Heart left ventricle (tissue), 16 donors: ENCODE measurements around the gene FOXO1. TPM values are rescaled to one million over a fixed set of nuclear protein-coding genes. Genes with fewer than 3 reads are reported as not detected.

Experiments
- ATAC-seq, 4 donors: fragments of 200-7000 bp; cut with Tn5 transposase; one replicate each; pipeline ENCODE4 v1.9.1; 2020 to 2022; ENCODE audit warnings: moderate library complexity in 4 of 4, mild to moderate bottlenecking in 3 of 4, moderate number of reproducible peaks in 1 of 4
- DNase-seq, 5 donors: peaks; one replicate each; pipeline ENCODE4 v3.0.0-alpha.2; 2020
- H3K27ac ChIP-seq, 12 donors: fragments of 200-600 bp; sonication (generic) in 4 of 12; one replicate each; pipeline versions ENCODE4 v1.5.0 to v1.8.0; 2016 to 2022; ENCODE audit warnings: mild to moderate bottlenecking in 2 of 12
- H3K27me3 ChIP-seq, 9 donors: fragments of 200-600 bp; sonication (generic) in 2 of 9; one replicate each; pipeline versions ENCODE4 v1.5.1 to v1.8.0; 2016 to 2022; ENCODE audit warnings: mild to moderate bottlenecking in 3 of 9
- H3K36me3 ChIP-seq, 9 donors: fragments of 200-600 bp; sonication (generic) in 2 of 9; one replicate each; pipeline versions ENCODE4 v1.5.0 to v1.8.0; 2018 to 2022; ENCODE audit warnings: mild to moderate bottlenecking in 2 of 9
- H3K4me1 ChIP-seq, 12 donors: fragments of 200-600 bp; sonication (generic) in 4 of 12; one replicate each; pipeline versions ENCODE4 v1.5.0 to v1.8.0; 2016 to 2022; ENCODE audit warnings: mild to moderate bottlenecking in 3 of 12
- H3K4me3 ChIP-seq, 12 donors: fragments of 200-600 bp; sonication (generic) in 4 of 12; one replicate each; pipeline versions ENCODE4 v1.5.0 to v1.8.0; 2017 to 2022; ENCODE audit warnings: mild to moderate bottlenecking in 9 of 12, moderate library complexity in 4 of 12
- H3K9me3 ChIP-seq, 12 donors: fragments of 200-600 bp; sonication (generic) in 4 of 12; one replicate each; pipeline versions ENCODE4 v1.5.0 to v1.8.0; 2016 to 2022; ENCODE audit warnings: mild to moderate bottlenecking in 1 of 12
- POLR2A ChIP-seq, 2 donors: fragments of 450-650 bp; IDR thresholded peaks; one replicate each; pipeline ENCODE4 v1.6.1; 2017; ENCODE audit warnings: antibody characterized with exemption in 2 of 2, mild to moderate bottlenecking in 2 of 2, moderate library complexity in 2 of 2
- WGBS, 4 donors: extraction: QIAGEN DNeasy Blood & Tissue Kit in 2 of 4; methylation state at CpG; one replicate each; pipeline versions ENCODE4 v1.1.5 to v1.1.7; 2013 to 2018; 5-methylcytosine and 5-hydroxymethylcytosine counted together
- intact Hi-C, 10 donors: fragments of 100-400 bp; cut with DNase I; formaldehyde crosslinking; loops; one replicate each; pipeline versions ENCODE4 v1.11.1 to v1.14.2; 2022
- polyA plus RNA-seq, 2 donors: library from polyadenylated mRNA; stranded (reverse); fragments of 200-250 nt; gene quantifications; one replicate each; pipeline ENCODE4 v1.2.3, GENCODE V29; 2013
- total RNA-seq, 9 donors: library from RNA; depleted of rRNA in 2 of 9; stranded (reverse); fragments of >200 nt in 2 of 9; fragmentation: NEBNext Ultra II Directional in 3 of 9; extraction: Animal tissue kit (Norgen Biotek cat#: 25700) in 3 of 9; gene quantifications; one replicate each; pipeline versions ENCODE4 v1.1.0 to v1.2.4, GENCODE V29; 2016 to 2023
- TF ChIP-seq, protein P1 (sequence below), 12 donors: fragments of 200-600 bp; sonication (generic) in 4 of 12; IDR thresholded peaks; one replicate each; pipeline versions ENCODE4 v1.5.0 to v1.8.0; 2018 to 2022; ENCODE audit warnings: antibody characterized with exemption in 12 of 12, mild to moderate bottlenecking in 5 of 12
- donor health status: ischemic (EF 13 %, LVEDD 7.1; RV severe dilation, severe dysfunction).
- donor health status: healthy with polysubstance abuse.
- donor health status: DM: no; HTN: yes; CAD: no.
- donor health status: DM: no; HTN: no; CAD: no.
- donor health status: ischemic (EF 25% LVEDD 6.9; RV normal size, moderate dysfunction).
- donor health status: ischemic (EF 25% LVEDD 5.7; RV mildly dilated, moderate dysfunction).
- donor health status: healthy.
- donor health status: DM: yes; HTN: yes; CAD: no.
- donor health status: ischemic (EF 35%, LVEDD 5.7; RV mildly dilated, moderate dysfunction).
- donor health status: nonischemic (EF 11% LVEDD 7.7; RV severe dilation, severe dysfunction).
- donor health status: DM: yes; HTN: yes; CAD: no.
- donor health status: PGD.
- donor health status: ischemic (EF 29% LVEDD 5.4; RV normal size, mild dysfunction).
- donor health status: nonischemic (EF 23%, LVEDD 6.1; RV moderate dilation, normal function).

The FOXO1 gene
- total and polyA plus RNA-seq, 11 donors, result 2.6 to 26.8 (median 17.2) TPM

DNA sequence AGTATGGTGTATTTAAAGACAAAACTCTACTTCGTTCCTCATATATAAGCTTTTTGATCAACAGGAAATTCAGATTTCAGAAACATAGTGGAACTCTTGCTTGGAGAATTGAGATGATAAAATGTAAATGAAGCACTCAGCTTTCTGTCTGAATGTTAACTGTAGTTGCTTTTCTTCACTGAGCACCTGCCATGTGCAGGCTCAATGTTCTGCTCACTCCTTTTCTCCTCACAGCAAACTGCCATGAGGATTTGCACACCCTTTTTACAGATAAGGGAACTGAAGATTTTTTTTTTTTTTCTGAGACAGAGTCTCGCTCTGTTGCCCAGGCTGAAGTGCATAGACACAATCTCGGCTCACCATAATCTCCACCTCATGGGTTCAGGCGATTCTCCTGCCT, 28.0 kb upstream of the FOXO1 start:
- no peaks in the 10 kb centered on the region for H3K36me3 ChIP-seq
- TF ChIP-seq, protein P1, sequence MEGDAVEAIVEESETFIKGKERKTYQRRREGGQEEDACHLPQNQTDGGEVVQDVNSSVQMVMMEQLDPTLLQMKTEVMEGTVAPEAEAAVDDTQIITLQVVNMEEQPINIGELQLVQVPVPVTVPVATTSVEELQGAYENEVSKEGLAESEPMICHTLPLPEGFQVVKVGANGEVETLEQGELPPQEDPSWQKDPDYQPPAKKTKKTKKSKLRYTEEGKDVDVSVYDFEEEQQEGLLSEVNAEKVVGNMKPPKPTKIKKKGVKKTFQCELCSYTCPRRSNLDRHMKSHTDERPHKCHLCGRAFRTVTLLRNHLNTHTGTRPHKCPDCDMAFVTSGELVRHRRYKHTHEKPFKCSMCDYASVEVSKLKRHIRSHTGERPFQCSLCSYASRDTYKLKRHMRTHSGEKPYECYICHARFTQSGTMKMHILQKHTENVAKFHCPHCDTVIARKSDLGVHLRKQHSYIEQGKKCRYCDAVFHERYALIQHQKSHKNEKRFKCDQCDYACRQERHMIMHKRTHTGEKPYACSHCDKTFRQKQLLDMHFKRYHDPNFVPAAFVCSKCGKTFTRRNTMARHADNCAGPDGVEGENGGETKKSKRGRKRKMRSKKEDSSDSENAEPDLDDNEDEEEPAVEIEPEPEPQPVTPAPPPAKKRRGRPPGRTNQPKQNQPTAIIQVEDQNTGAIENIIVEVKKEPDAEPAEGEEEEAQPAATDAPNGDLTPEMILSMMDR (IDR thresholded peaks at IDR 0.05), result no peak
- no peak for TF ChIP-seq POLR2A (IDR thresholded peaks at IDR 0.05)
- H3K4me1 ChIP-seq, result no peaks in the 10 kb centered on the region
- no peaks in the 10 kb centered on the region for H3K27me3 ChIP-seq
- H3K27ac ChIP-seq, result no peak overlapping the region
- intact Hi-C loops, result no loop called here
- H3K4me3 ChIP-seq, result no peak overlapping the region
- DNase-seq (no peak), ATAC-seq (no peak)
- peaks cover 0 to 9% (median 0%) of the 10 kb centered on the region in 12 donors for H3K9me3 ChIP-seq
- 88 to 93% (median 89%) methylated on average over 4 of the region's 4 CpGs for WGBS, 4 donors

DNA sequence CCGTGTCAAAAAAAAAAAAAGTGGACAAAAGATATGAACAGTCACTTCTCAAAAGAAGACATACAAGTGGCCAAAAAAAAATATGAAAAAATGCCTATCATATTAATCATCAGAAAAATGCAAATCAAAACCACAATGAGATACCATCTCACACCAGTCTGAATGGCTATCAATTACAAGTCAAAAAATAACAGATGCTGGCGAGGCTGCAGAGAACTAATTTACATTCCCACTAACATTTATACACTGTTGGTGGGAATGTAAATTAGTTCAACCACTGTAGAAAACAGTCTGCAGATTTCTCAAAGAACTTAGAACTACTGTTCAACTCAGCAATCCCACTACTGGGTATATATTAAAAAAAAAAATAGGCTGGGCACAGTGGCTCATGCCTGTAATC, 26.5 kb upstream of the FOXO1 start:
- DNase-seq (no peak), ATAC-seq (no peak)
- TF ChIP-seq, protein P1 (IDR thresholded peaks at IDR 0.05), result no peak
- TF ChIP-seq POLR2A (IDR thresholded peaks at IDR 0.05), result no peak
- Histone ChIP-seq H3K4me3 (no peak overlapping the region), H3K4me1 (no peaks in the 10 kb centered on the region), H3K36me3 (no peaks in the 10 kb centered on the region), H3K27ac (no peak overlapping the region), H3K9me3 (peaks cover 0 to 9% (median 0%) of the 10 kb centered on the region in 12 donors), H3K27me3 (no peaks in the 10 kb centered on the region)
- intact Hi-C loops, result no loop called here
- WGBS, 4 donors, result 72 to 80% (median 79%) methylated on average over 2 of the region's 2 CpGs

DNA sequence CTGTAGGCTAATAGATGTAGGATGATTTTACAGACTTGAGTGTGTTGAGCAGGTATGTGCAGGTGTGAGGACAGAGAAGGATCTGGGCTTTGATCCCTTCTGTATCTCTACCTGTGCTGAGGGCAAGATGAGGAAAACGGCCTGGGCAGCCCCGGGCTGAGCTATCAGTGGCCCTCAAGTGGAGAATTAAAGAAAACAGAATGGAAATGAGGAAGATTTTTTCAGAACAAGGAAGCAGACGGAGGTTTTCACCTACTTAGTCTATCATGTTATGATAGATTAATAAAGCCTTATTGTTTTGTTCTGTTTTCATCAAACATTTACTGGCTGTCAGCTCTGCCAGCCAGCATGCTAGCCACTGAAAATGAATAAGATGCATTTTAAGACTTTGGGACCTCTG, 22.3 kb upstream of the FOXO1 start:
- Histone ChIP-seq H3K27ac (no peak overlapping the region), H3K4me1 (no peaks in the 10 kb centered on the region), H3K27me3 (no peaks in the 10 kb centered on the region), H3K36me3 (no peaks in the 10 kb centered on the region), H3K4me3 (no peak overlapping the region), H3K9me3 (peaks cover 0 to 9% (median 0%) of the 10 kb centered on the region in 12 donors)
- WGBS, 4 donors, result 75 to 87% (median 82%) methylated on average over 3 of the region's 3 CpGs
- DNase-seq (no peak), ATAC-seq (no peak)
- intact Hi-C loops, result loop anchor here in 5 of 10 donors (10.0 kb wide), 5 partner anchors 434 to 1004 kb away; no protein-coding TSS in a partner anchor
- TF ChIP-seq, protein P1 (IDR thresholded peaks at IDR 0.05), result no peak
- TF ChIP-seq POLR2A (IDR thresholded peaks at IDR 0.05), result no peak

DNA sequence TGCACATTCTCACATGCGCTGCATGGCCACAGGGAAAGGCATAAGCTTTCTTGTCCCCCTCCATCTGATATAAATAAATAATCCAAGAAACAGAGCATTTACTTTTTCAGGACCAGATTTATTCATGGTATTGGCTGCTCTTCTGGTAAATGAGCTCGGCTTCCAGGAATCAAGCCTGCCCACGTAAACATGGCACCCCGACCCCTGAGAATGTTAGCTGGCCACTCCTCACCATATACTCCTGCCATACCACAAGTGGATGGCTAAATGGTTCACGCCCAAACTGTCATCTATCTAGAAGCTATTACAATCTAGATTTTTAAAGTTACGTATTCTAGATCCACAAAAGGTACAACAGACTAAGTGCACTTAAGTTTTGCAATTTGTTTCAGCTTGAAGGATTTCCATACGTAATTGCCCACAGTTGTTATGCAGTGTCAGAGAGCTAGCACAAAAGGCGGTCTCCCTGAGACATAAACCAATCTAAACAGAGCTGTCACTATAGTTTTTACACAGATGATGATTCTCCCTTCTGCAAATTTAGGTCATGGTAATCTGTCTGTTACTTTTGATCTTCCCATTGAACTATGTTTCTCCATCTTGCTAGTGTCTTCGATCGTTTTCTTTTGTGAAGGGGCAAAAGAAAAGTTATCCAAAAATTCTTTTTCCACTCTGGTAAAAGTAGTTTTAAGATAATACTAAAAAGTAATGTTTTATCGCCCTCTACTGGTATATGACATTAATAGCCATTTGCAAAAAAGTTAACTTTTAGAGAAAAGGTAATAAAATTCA, 16.2 kb upstream of the FOXO1 start:
- intact Hi-C loops, result loop anchor here (2.0 to 10.0 kb wide), 18 partner anchors 90 to 1000 kb away; partner anchors contain the start of gene MRPS31 (in 1 of the 10)
- H3K9me3 ChIP-seq, result no peaks in the 10 kb centered on the region
- no peaks in the 10 kb centered on the region for H3K27me3 ChIP-seq
- no peak overlapping the region for H3K27ac ChIP-seq
- no peak for DNase-seq
- H3K4me3 ChIP-seq, result no peak overlapping the region
- no peak for ATAC-seq
- WGBS, 4 donors, result 56 to 60% (median 58%) methylated on average over 11 of the region's 11 CpGs
- H3K4me1 ChIP-seq, result peaks cover 0 to 18% (median 5%) of the 10 kb centered on the region in 12 donors
- no peak for TF ChIP-seq POLR2A (IDR thresholded peaks at IDR 0.05)
- TF ChIP-seq, protein P1 (IDR thresholded peaks at IDR 0.05), result peak; percentile 59 to 85 (median 72)
- no peaks in the 10 kb centered on the region for H3K36me3 ChIP-seq
